C4-2B (cell line): ENCODE measurements around the gene KNDC1.

Source experiments
- ZFX ChIP-seq: fragments of 450-650 bp; IDR thresholded peaks from 2 replicates; pipeline ENCODE4 v1.6.1; 2017
- TF ChIP-seq, protein P1 (sequence below): fragments of 450-650 bp; conservative IDR thresholded peaks from 2 replicates; pipeline ENCODE4 v1.5.1; 2017; ENCODE audit warnings: mild to moderate bottlenecking

DNA sequence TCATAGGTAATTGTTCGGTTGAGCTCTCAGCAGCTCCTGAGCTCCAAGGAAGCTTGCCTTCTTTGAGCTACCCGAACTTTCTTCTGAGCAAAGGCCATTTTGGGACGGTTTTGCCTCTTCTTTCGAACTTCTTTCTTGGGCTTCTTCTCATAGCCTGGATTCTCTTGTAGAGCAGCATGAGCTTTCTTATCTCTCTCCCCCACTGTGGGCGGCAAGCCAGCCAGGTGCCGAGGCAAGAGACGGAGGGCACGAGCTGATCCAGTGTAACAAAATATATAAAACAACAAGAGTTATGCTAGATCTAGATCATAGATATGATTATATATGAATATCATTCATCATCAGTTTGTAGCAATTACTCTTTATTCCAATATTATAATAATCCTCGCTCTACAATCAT lies 16.5 kb upstream of the KNDC1 start:
- TF ChIP-seq, protein P1, sequence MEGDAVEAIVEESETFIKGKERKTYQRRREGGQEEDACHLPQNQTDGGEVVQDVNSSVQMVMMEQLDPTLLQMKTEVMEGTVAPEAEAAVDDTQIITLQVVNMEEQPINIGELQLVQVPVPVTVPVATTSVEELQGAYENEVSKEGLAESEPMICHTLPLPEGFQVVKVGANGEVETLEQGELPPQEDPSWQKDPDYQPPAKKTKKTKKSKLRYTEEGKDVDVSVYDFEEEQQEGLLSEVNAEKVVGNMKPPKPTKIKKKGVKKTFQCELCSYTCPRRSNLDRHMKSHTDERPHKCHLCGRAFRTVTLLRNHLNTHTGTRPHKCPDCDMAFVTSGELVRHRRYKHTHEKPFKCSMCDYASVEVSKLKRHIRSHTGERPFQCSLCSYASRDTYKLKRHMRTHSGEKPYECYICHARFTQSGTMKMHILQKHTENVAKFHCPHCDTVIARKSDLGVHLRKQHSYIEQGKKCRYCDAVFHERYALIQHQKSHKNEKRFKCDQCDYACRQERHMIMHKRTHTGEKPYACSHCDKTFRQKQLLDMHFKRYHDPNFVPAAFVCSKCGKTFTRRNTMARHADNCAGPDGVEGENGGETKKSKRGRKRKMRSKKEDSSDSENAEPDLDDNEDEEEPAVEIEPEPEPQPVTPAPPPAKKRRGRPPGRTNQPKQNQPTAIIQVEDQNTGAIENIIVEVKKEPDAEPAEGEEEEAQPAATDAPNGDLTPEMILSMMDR: no peak
- TF ChIP-seq ZFX: no peak
